GM18858 (cell line): ENCODE measurements around the gene TMEM52B.
"Not testable (repeated sequence)": the region's sequence is repeated elsewhere in the genome, so short reads cannot be mapped to it uniquely, and the experiment has no call there.

Source experiments
- ATAC-seq: cut with Tn5 transposase; IDR thresholded peaks from one replicate; pipeline ENCODE4 v1.9.1; 2021; ENCODE audit not compliant: unreplicated experiment

Gene TMEM52B

DNA sequence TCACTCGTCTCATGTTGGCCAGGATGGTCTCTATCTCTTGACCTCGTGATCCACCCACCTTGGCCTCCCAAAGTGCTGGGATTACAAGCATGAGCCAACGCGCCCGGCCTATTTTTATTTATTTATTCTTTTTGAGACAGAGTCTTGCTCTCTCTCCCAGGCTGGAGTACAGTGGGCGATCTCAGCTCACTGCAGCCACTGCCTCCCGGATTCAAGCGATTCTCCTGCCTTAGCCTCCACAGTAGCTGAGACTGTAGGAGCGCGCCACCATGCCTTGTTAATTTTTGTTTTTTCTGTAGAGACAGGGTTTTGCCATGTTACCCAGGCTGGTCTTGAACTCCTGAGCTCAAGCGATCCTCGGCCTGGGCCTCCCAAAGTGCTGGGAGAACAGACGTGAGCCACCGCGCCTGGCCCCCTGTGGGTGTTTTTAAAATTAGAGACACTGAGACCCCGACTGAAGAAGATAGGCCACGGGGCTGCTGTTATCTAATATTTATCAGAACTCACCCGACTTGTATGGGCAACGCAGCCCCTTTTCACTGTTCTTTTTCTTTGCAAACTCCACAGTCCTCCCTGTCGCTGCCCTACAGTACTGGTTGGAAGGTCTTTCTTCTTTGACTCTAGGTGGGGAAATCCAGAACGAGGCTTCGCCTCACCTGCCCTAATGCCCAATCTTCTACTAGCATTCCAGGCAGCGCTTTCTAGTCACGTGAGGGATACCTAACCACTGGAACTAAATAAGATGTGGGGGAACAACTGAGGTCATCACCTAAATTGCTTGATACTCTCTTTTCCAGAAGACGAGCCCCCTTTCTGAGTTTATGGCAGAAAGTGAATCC is 32.5 kb downstream of the TMEM52B start:
- ATAC-seq, result no peak

DNA sequence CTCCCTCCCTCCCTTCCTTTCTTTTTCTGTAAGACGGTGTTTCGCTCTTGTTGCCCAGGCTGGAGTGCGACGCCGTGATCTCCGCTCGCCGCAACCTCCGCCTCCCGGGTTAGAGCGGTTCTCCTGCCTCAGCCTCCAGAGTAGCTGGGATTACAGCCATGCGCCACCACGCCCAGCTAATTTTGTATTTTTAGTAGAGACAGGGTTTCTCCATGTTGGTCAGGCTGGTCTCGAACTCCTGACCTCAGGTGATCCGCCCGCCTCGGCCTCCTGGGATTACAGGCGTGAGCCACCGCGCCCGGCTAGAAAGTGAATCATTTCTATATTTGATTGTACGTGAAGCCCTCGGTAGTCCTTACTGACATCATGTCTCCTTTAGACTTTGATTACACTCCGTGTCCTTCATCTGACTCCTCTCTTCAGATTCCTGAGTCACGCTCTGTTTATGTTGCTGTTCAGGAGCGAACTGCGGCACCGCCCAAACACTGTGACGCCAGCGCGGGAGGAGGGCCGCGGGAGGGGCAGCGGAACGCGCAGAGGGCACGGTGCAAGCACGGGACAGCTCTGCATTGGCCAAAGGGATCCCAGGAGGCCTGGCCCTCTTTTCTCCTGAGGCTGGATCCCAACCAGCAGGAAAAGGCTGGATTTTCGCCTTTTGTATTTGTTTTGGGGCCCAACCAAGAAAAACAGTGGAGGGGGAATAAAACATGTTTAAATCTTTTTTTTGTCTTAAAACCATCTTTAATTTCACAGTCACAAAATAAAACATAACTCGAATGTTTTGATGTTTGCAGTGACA is 33.3 kb downstream of the TMEM52B start:
- ATAC-seq, result no peak

DNA sequence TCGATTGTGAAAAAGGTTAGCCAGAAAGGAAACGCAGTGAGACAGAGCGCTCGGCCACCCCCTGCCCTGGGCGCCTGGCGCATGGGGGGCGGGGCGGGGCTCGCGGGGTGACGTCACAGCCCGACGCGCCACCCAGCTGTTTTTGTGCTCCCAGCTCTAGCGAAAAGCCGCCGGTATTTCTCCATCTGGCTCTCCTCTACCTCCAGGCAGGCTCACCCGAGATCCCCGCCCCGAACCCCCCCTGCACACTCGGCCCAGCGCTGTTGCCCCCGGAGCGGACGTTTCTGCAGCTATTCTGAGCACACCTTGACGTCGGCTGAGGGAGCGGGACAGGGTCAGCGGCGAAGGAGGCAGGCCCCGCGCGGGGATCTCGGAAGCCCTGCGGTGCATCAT is 33.9 kb downstream of the TMEM52B start, which contains the start of gene GABARAPL1:
TSS of gene GABARAPL1 (plus strand) at position 139 of the 393 bp plus-strand sequence. CDS start at position 392, 253 bp downstream.
- no peak for ATAC-seq

DNA sequence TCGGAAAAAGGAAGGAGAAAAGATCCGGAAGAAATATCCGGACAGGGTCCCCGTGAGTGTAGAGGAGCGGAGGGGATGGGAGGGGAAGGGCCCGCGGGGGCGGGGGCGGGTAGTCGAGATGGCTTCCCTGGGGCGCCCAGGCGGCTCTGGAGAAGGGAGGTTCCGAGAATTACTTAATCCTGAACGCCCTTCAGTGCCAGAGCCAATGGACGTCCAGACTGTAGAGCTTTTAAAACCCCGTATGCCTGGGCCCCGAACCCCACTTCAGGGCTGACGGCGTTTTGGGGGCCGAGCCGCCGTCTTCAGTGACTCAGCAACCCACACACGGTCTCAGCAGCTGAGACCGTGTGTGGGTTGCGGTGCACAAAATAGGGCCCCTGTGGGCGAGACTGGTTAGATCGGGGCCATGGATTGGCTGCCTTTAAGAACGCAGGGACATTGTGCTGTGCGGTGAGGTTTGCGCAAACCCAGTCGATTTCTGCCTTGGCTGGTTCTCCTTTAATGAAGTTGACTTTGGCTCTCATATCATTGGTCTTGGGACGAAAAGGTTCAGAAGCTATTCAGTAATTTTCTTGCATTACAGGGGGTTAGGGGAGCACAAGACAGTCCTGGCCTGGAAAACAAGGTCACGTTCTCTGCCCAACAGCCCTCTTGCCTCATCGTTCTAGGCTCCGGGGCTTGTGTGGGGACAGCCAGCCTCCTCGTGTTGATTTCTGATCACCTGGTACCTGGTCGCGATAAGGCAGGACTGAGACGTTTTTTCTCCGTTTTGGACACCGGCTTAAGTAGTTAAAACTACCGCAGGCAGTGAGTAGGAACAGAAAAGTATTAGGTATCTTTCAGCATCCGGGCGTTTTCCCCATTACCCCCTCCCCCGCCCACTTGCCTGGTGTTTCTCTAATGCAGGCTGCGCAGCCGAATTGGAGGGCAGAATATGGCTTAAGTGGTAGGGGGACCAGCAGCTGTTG is 34.6 kb downstream of the TMEM52B start:
- no peak for ATAC-seq

DNA sequence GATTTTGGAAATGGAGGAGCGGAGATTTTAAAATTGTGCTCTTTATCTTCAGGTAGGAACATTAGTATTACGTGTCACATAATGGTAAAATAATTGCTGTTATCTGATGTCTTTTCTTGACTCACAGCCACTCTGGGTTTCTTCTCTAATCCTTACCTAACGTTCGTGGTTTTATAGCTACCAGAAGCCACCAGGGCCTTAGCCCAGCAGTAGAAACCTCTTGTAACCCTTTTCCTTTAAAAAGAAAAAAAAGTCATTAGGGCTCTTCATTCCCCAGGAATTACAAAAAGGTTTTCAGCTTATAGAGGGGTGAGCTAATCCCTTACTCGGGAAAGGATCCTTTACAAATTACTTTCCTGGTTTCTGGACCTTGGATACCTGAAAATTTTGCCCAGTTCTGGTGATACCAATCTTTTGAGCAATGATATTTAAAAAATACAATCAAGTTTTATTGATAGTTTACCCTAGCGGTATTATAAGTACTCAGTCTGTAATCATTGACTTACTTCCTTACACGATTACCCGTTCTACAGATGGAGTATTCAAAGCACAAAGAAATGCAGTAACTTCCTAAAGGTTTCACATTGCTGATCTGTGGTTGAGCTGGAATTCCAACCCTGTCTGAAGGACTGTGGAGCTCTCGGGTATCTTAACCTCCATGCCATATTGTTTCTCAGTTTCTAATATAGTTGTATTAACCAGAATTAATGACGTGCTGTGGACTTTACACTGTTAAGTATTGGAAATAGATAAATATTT is 35.5 kb downstream of the TMEM52B start:
- ATAC-seq, result no peak

DNA sequence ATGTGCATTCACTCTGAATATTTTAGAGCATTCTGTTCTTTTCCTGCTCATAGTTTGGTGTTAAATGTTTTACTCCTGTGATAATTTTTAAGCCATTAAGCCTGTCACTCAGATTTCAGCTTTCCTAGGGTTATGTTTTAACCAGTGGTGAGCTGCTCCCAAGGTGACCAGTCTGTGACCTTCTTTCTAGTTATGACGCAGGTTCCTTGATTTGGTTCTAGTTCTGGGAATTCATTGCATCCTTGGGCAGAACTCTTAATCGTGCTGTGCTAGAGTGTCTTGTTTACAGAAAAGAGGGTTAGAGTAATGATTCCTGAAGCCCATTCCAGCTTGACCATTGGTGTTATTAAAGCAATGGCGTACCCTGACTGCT is 36.0 kb downstream of the TMEM52B start:
- ATAC-seq, result no peak

DNA sequence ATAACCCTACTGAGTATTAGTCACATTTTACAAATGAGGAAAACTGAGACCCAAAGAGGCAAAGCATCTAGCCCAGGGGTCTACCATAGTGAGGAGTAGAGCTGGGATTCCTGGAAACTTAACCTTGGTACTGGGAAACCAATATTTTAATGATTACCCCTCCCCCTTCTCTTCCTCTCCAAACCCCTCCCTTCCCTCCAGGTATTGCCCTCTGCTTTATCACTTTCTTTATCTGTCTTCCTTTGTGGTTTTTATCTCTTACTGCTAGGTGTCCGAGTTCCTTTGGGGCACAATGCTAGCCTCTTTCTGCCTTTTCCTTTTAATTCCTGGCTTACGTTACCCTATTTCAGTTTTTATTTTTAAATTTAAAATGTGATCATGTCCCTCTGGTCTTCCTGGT is 36.6 kb downstream of the TMEM52B start:
- no peak for ATAC-seq

DNA sequence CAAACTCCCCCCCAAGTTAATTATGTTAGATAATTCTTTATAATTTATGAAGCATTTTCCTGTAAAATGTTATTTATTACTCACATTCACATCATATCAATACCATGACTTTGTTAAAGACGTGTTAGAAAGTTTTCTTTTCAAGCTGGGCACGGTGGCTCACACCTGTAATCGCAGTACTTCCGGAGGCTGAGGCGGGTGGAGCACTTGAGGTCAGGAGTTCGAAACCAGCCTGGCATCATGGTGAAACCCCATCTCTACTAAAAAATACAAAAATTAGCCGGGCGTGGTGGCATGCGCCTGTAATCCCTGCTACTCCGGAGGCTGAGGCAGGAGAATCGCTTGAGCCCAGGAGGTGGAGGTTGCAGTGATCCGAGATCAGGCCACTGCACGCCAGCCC is 37.1 kb downstream of the TMEM52B start:
- not testable (repeated sequence) for ATAC-seq

DNA sequence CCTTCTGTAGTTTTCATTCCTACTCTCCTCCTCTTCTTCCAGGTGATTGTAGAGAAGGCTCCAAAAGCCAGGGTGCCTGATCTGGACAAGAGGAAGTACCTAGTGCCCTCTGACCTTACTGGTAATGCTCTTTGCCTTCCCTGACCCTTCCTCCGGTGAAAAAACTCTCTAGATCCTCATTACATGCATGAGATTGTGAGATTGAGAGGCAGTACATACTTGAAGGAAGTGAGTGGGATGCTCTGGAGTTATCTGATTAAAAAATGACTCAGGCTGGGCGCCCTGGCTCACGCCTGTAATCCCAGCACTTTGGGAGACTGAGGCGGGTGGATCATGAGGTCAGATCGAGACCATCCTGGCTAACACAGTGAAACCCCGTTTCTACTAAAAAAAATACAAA is 39.2 kb downstream of the TMEM52B start:
- ATAC-seq, result no peak

DNA sequence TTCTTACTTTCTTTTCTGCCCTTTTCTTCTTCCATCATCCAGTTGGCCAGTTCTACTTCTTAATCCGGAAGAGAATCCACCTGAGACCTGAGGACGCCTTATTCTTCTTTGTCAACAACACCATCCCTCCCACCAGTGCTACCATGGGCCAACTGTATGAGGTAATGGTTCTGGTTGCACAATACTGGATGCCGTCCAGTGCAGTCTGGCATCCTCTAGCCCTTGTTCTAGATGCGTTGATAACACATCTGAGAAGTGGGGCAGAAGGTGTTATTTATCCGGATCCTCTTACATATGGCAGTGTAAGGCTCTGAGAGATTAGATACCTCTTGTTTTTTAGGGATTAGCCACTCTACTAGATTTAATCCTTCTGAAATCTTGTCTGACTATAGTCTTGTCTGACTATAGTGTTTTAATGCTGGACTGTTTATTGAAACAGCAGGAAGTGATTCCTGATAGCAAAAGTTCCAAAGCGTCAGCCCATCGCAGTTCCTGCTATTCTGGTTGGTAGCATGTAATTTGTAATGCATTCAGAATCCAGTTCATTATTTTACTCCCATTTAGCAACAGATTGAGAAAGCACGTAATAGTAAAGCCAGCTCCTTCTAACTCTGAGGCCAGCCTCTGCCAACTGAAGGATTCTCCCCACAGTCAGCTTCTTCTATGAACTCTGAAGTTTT is 41.7 kb downstream of the TMEM52B start:
- no peak for ATAC-seq

DNA sequence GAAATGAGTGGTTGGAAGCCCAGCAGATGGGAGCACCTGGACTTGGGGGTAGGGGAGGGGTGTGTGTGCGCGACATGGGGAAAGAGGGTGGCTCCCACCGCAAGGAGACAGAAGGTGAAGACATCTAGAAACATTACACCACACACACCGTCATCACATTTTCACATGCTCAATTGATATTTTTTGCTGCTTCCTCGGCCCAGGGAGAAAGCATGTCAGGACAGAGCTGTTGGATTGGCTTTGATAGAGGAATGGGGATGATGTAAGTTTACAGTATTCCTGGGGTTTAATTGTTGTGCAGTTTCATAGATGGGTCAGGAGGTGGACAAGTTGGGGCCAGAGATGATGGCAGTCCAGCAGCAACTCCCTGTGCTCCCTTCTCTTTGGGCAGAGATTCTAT is 43.0 kb downstream of the TMEM52B start:
- ATAC-seq, result no peak

DNA sequence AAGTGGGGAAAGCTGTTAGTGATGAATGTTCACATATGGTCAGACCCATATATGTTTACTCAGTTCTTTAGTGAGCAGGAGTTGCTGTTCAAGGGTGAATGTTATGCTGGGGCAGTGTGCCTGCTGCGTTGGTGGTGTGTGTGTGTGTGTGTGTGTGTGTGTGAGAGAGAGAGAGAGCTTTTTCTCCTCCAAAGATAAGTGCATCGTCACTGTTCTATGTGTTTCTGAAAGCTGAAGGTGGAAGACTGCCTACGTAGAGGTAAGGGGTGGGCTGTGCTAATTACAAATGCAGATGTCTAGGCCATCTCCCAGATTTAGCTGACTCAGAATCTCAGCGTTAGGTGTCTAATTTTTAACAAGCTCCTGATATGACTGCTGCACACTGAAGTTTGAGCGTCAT is 44.4 kb downstream of the TMEM52B start:
- no peak for ATAC-seq

DNA sequence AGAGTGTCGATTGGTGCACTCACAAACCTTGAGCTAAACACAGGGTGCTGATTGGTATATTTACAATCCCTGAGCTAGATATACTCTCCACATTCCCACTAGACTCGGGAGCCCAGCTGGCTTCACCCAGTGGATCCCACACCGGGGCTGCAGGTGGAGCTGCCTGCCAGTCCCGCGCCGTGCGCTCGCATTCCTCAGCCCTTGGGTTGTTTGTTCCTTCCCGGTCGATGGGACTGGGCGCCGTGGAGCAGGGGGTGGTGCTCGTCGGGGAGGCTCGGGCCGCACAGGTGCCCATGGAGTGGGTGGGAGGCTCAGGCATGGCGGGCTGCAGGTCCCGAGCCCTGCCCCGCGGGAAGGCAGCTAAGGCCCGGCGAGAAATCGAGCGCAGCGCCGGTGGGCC is 46.6 kb downstream of the TMEM52B start:
- not testable (repeated sequence) for ATAC-seq

DNA sequence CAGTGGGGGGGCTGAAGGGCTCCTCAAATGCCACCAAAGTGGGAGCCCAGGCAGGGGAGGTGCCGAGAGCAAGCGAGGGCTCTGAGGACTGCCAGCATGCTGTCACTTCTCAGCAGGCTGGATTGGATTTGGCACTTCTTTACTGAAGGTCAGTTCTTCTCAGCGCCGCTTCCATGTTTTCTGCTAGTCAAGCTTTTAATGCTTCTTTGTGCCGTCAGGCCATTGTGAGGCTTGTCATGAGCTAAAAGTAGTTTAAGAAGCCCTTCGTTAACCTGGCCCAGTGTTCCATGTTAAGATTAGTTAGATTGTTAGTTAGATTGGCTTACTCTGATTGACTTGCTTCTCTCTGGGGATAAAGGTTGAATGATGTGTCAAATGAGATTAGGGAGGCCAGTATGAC is 47.3 kb downstream of the TMEM52B start:
- no peak for ATAC-seq

DNA sequence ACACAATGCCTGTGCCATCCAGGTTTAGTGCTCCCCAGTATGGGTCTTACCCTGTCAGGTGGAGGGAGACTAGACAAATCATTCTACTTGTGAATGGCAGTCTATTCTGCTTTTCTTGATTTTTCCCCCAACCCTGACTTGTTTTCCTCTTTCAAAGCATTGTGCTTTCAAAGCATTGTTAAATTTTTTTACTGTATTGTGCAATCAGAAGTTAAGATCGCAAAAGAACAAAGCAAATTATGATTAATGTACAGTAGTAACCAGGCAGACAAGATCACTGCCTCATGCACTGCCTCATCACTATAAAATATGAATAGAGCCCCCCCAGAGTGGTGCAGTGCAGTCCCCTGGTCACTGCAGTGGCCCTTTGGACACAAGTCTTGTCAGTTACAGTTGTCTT is 47.9 kb downstream of the TMEM52B start:
- no peak for ATAC-seq

DNA sequence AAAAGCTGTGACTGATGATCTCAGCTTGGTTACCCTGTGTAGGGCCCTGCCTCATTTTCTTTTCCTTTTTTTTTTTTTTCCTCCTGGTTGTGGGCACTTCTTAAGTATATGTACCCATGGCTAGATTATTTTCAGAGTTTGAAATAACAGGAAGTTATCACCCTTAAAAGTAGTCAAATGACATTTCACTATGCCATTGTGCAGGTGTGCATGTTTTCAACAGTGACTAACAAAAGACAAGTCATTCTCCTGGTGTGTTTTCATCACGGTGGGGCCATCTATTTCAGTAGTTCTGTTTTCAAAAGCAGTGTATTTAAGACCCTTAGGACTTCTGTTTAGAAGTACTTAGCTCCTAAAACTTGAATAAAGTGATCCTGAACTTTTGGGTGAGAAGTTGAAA is 48.8 kb downstream of the TMEM52B start:
- no peak for ATAC-seq

DNA sequence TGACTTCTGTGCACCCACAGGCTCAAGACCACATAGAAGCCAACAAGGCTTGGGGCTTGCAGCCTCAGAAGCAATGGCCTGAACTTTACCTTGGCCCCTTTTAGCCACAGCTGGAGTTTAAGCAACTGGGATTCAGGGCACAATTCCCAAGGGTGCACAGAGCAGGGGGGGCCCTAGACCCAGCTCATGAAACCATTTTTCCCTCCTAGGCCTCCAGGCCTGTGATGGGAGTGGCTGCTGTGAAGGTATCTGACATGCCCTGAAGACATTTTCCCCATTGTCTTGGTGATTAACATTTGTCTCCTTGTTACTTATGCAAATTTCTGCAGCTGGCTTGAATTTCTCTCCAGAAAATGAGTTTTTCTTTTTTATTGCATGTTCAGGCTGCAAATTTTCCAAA is 55.7 kb downstream of the TMEM52B start:
- ATAC-seq, result no peak

DNA sequence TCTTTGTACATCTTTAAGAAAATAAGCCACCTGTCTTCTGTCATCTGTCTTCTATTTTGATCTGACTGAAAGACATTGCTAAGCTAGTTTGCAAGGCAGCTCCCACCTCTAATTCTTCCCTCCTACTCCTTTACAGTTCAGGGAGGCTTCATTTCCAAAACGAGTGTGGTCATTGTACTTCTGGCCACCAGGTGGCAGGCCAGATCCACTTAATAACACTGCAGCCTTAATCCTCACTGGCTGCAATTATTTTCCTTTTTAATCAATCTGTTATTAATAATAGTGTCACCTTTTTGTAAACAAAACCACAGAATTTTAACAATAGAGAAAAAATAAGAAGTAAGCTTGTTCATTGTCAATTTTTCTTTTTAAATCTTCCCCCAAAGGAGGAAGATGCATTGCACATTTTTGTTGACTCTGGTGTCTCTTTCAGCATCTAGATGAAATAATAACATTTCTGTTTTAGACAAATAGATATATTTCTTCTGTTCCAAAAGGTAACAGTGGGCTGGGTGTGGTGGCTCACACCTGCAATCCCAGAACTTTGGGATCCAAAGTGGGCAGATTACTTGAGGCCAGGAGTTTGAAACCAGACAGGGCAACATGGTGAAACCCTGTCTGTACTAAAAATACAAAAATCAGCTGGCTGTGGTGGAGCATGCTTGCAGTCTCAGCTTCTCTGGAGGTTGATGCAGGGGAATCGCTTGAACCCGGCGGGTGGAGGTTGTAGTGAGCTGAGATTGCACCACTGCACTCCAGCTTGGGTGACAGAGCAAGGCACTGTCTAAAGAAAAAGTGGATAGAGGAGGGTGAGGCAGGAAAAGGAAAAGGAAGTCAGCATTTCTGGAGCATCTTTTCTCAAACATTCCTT is 57.2 kb downstream of the TMEM52B start:
- ATAC-seq, result no peak

DNA sequence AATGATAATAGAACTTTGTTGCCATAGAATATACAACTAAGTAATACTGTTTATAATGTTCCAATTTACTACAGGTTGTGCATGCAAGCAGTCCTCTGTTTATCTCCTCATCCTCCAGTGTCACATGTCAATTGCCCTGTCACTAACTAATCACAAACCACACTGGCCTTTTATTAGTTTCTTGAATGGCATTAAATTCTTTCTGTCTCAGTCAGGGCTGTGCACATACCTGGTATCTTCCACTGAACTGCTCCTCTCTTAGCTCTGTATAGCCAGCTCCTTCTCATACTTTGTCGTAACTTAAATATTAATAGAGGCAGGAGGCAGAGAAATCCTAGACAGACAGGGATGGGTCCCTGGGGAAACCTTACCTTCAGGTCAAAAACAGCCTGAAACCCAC is 57.9 kb downstream of the TMEM52B start:
- no peak for ATAC-seq
